CD4-positive, alpha-beta T cell (primary cell): Measurements from ENCODE around the gene CASP1. TPM values are rescaled to one million over a fixed set of nuclear protein-coding genes. Genes with fewer than 3 reads are reported as not detected.
"Not testable (repeated sequence)": the region's sequence is repeated elsewhere in the genome, so short reads cannot be mapped to it uniquely, and the experiment has no call there.

Source experiments
- ATAC-seq: fragments of 200-7000 bp; cut with Tn5 transposase; one replicate; pipeline ENCODE4 v1.10.0; 2022; ENCODE audit warnings: mild to moderate bottlenecking; ENCODE audit not compliant: poor library complexity
- CTCF ChIA-PET: fragments of 350-600 bp; sonication (Branson Sonifier 250); formaldehyde crosslinking; loops from one replicate; lab custom pipeline; 2021; ENCODE audit warnings: antibody characterized with exemption, inconsistent platforms; lab: Charles Lee
- POLR2A ChIA-PET: fragments of 350-600 bp; sonication (Branson Sonifier 250); formaldehyde crosslinking; loops from one replicate; lab custom pipeline; 2021; ENCODE audit warnings: antibody characterized with exemption, inconsistent platforms; lab: Charles Lee
- DNase-seq, 14 experiments: peaks; one replicate each; pipeline ENCODE4 v3.0.0-alpha.2; 2013 to 2020; ENCODE audit warnings: mixed read lengths in 2 of 14
- H3K27ac ChIP-seq, 2 donors: one replicate each; pipeline versions ENCODE4 v1.5.1 to v1.7.0; 2013; ENCODE audit warnings: low read length in 2 of 2, low read depth in 1 of 2, mild to moderate bottlenecking in 1 of 2
- H3K27me3 ChIP-seq, 2 experiments: 1 replicate in 1 of 2; 2 replicates in 1 of 2; pipeline versions ENCODE4 v1.6.1 to v1.7.0; 2013; ENCODE audit warnings: low read length in 2 of 2, control low read depth in 1 of 2, mild to moderate bottlenecking in 1 of 2, moderate library complexity in 1 of 2; ENCODE audit not compliant: insufficient read depth in 2 of 2, control insufficient read depth in 1 of 2
- H3K36me3 ChIP-seq: one replicate; pipeline ENCODE4 v1.6.1; 2013; ENCODE audit warnings: low read length, control low read depth; ENCODE audit not compliant: insufficient read depth
- H3K4me1 ChIP-seq: one replicate; pipeline ENCODE4 v1.6.1; 2013; ENCODE audit warnings: low read length, control low read depth; ENCODE audit not compliant: insufficient read depth
- H3K4me3 ChIP-seq: one replicate; pipeline ENCODE4 v1.5.1; 2013; ENCODE audit warnings: mild to moderate bottlenecking, low read length, moderate library complexity
- H3K9me3 ChIP-seq, 2 experiments: 1 replicate in 1 of 2; 2 replicates in 1 of 2; pipeline versions ENCODE4 v1.6.1 to v1.7.0; 2013; ENCODE audit warnings: low read length in 2 of 2, mild to moderate bottlenecking in 2 of 2, control low read depth in 1 of 2, moderate library complexity in 1 of 2; ENCODE audit not compliant: control insufficient read depth in 1 of 2, insufficient read depth in 1 of 2
- H3K27ac Mint-ChIP-seq: one replicate; pipeline ENCODE4 v1.8.0; 2020; ENCODE audit warnings: mixed read lengths
- H3K27me3 Mint-ChIP-seq: one replicate; pipeline ENCODE4 v1.8.0; 2021; ENCODE audit warnings: mixed read lengths
- H3K36me3 Mint-ChIP-seq: one replicate; pipeline ENCODE4 v1.8.0; 2021; ENCODE audit warnings: low read depth, mixed read lengths
- H3K4me1 Mint-ChIP-seq: one replicate; pipeline ENCODE4 v1.8.0; 2021; ENCODE audit warnings: low read depth, mixed read lengths
- H3K4me3 Mint-ChIP-seq: one replicate; pipeline ENCODE4 v1.8.0; 2020; ENCODE audit warnings: mild to moderate bottlenecking, mixed read lengths
- H3K9me3 Mint-ChIP-seq: one replicate; pipeline ENCODE4 v1.8.0; 2020; ENCODE audit warnings: mixed read lengths
- CTCF ChIP-seq: fragments of 200-600 bp; IDR thresholded peaks from one replicate; pipeline ENCODE4 v1.8.0; 2022; ENCODE audit warnings: antibody characterized with exemption, mild to moderate bottlenecking
- intact Hi-C, 2 experiments: fragments of 100-400 bp; cut with DNase I in 1 of 2; cut with micrococcal nuclease in 1 of 2; formaldehyde crosslinking; loops; one replicate each; pipeline versions ENCODE4 v1.15.1 to v1.9.0; 2023 to 2025; cut with DNase I, micrococcal nuclease
- total RNA-seq, 174 experiments: library from RNA in 2 of 174; stranded (reverse) in 2 of 174; gene quantifications; one replicate each; pipeline ENCODE4 v1.2.3 and lab custom pipeline; 2021 to 2026

Gene CASP1
- total RNA-seq, 2 experiments from 2014 or later, result 15.6 to 17.6 TPM

GRCh38 chr11:105045676-105046296, 10.8 kb upstream of the CASP1 start:
- Histone ChIP-seq H3K9me3 (no peaks in the 10 kb centered on the region), H3K27ac (peak overlapping the region; percentile 61 to 65), H3K36me3 (peaks cover 9% of the 10 kb centered on the region), H3K4me3 (peak overlapping the region; percentile 70), H3K27me3 (no peaks in the 10 kb centered on the region), H3K4me1 (peaks cover 13% of the 10 kb centered on the region)
- ChIA-PET CTCF (no interaction called here), POLR2A (interaction anchor here (1.4 kb wide), 1 partner anchor 10 kb away, joined by 3 read pairs; no protein-coding TSS in a partner anchor)
- no peaks in the 10 kb centered on the region for H3K27me3 Mint-ChIP-seq
- ATAC-seq, result no peak
- H3K4me1 Mint-ChIP-seq, result peaks cover 59% of the 10 kb centered on the region
- TF ChIP-seq CTCF, result no peak
- no peaks in the 10 kb centered on the region for H3K9me3 Mint-ChIP-seq
- no peak for DNase-seq
- H3K27ac Mint-ChIP-seq, result peak overlapping the region; percentile 91
- peak overlapping the region; percentile 98 for H3K4me3 Mint-ChIP-seq
- H3K36me3 Mint-ChIP-seq, result peaks cover 38% of the 10 kb centered on the region
- intact Hi-C loops, result no loop called here

GRCh38 chr11:105044557-105045524, 9.9 kb upstream of the CASP1 start, which contains the start of gene CARD16:
Gene CARD16, minus strand, starts transcription at chr11:105045335. Its CDS starts 38 bp downstream, at chr11:105045297.
- POLR2A ChIA-PET, result interaction anchor here (1.4 to 1.8 kb wide), 2 partner anchors 9 to 10 kb away, joined by 3 to 9 read pairs; partner anchors contain the start of gene CASP1
- CTCF ChIA-PET, H3K9me3 Mint-ChIP-seq, H3K9me3 ChIP-seq, H3K27me3 ChIP-seq, H3K27me3 Mint-ChIP-seq, intact Hi-C loops: not testable (repeated sequence)
- Histone ChIP-seq H3K4me3 (peak within 1 kb of the TSS; percentile 70), H3K4me1 (peaks cover 13% of the 10 kb centered on the region), H3K36me3 (peaks cover 18% of the 10 kb centered on the region), H3K27ac (peak within 1 kb of the TSS; percentile 61 to 65)
- Mint-ChIP-seq H3K27ac (peak within 1 kb of the TSS; percentile 91), H3K36me3 (peaks cover 48% of the 10 kb centered on the region), H3K4me3 (peak within 1 kb of the TSS; percentile 98), H3K4me1 (peaks cover 64% of the 10 kb centered on the region)
- ATAC-seq (peak; percentile 89), DNase-seq (peak in 10 of 14 experiments; percentile 5 to 77 (median 26))

GRCh38 chr11:105042178-105042577, 7.2 kb upstream of the CASP1 start:
- Histone ChIP-seq H3K27ac (no peak overlapping the region), H3K4me3 (no peak overlapping the region), H3K27me3 (no peaks in the 10 kb centered on the region), H3K36me3 (peaks cover 18% of the 10 kb centered on the region), H3K9me3 (peaks cover 0 to 4% of the 10 kb centered on the region in 2 experiments), H3K4me1 (peaks cover 12% of the 10 kb centered on the region)
- Mint-ChIP-seq H3K27me3 (no peaks in the 10 kb centered on the region), H3K27ac (no peak overlapping the region), H3K36me3 (peaks cover 70% of the 10 kb centered on the region), H3K4me3 (peak overlapping the region; percentile 26), H3K9me3 (no peaks in the 10 kb centered on the region), H3K4me1 (peaks cover 67% of the 10 kb centered on the region)
- ATAC-seq, result no peak
- intact Hi-C loops, result no loop called here
- ChIA-PET POLR2A (no interaction called here), CTCF (no interaction called here)
- DNase-seq, result no peak
- no peak for TF ChIP-seq CTCF
